Measurements from ENCODE around the gene CSRP1.

The CSRP1 gene

GRCh38 chr1:201489643-201490261 is 17.2 kb downstream of the CSRP1 start:
- TF ChIP-seq CTCF (conservative IDR thresholded peaks at IDR 0.05; ENCODE audit: low read depth) = no peak
- POLR2A ChIA-PET (ENCODE audit: low non-redundant PET) = interaction anchor here (0.9 to 1.7 kb wide), 3 partner anchors 9 to 16 kb away, joined by 3 to 5 read pairs (median 4); partner anchors contain the start of gene CSRP1
- DNase-seq (ENCODE audit: low spot score) = no peak
- CTCF ChIA-PET = interaction anchor here (0.5 to 22.3 kb wide), 4 partner anchors 8 to 143 kb away, joined by 3 to 464 read pairs (median 4); partner anchors contain the start of gene CSRP1
- H3K27ac ChIP-seq = peak overlapping the region; percentile 93

GRCh38 chr1:201488830-201489589 is 17.9 kb downstream of the CSRP1 start:
- peak; percentile 99 for DNase-seq (ENCODE audit: low spot score)
- no peak for TF ChIP-seq CTCF (conservative IDR thresholded peaks at IDR 0.05; ENCODE audit: low read depth)
- CTCF ChIA-PET = interaction anchor here (1.1 to 22.3 kb wide), 2 partner anchors 9 to 23 kb away, joined by 3 to 464 read pairs; partner anchors contain the start of gene CSRP1
- H3K27ac ChIP-seq = peak overlapping the region; percentile 93
- POLR2A ChIA-PET (ENCODE audit: low non-redundant PET) = interaction anchor here (0.9 to 1.7 kb wide), 3 partner anchors 8 to 17 kb away, joined by 3 to 5 read pairs (median 4); partner anchors contain the start of gene CSRP1

- H3K27ac ChIP-seq = no peak overlapping the region
- DNase-seq (ENCODE audit: low spot score) = no peak
- CTCF ChIA-PET = interaction anchor here (0.8 to 22.3 kb wide), 3 partner anchors 11 to 24 kb away, joined by 3 to 464 read pairs (median 4); partner anchors contain the start of gene CSRP1
- TF ChIP-seq CTCF (conservative IDR thresholded peaks at IDR 0.05; ENCODE audit: low read depth) = no peak
- POLR2A ChIA-PET (ENCODE audit: low non-redundant PET) = no interaction called here
Measured at GRCh38 chr1:201487742-201488141, 19.2 kb downstream of the CSRP1 start.

- peak overlapping the region; percentile 44 for H3K27ac ChIP-seq
- DNase-seq (ENCODE audit: low spot score) = no peak
- CTCF ChIA-PET = interaction anchor here (0.5 to 22.3 kb wide), 5 partner anchors 10 to 38 kb away, joined by 4 to 464 read pairs (median 5); partner anchors contain the start of gene CSRP1
- no peak for TF ChIP-seq CTCF (conservative IDR thresholded peaks at IDR 0.05; ENCODE audit: low read depth)
- POLR2A ChIA-PET (ENCODE audit: low non-redundant PET) = interaction anchor here (1.4 kb wide), 1 partner anchor 20 kb away, joined by 5 read pairs; no protein-coding TSS in a partner anchor
Measured at GRCh38 chr1:201486187-201486586, 20.7 kb downstream of the CSRP1 start.

- ChIA-PET CTCF (interaction anchor here (0.6 to 22.3 kb wide), 5 partner anchors 27 to 100 kb away, joined by 3 to 464 read pairs (median 5); partner anchors contain the start of gene CSRP1), POLR2A (ENCODE audit: low non-redundant PET) (interaction anchor here (1.4 kb wide), 1 partner anchor 21 kb away, joined by 5 read pairs; no protein-coding TSS in a partner anchor)
- no peak for TF ChIP-seq CTCF (conservative IDR thresholded peaks at IDR 0.05; ENCODE audit: low read depth)
- H3K27ac ChIP-seq = peak overlapping the region; percentile 2; the same call in 1 of the 2 replicates
- no peak for DNase-seq (ENCODE audit: low spot score)
Measured at GRCh38 chr1:201485184-201485774, 21.6 kb downstream of the CSRP1 start.
